GM12873 (cell line): ENCODE measurements around the gene FOXN4.

Experiments
- TF ChIP-seq, protein P1 (sequence below): IDR thresholded peaks from 2 replicates; pipeline ENCODE4 v1.5.1; 2012; ENCODE audit warnings: low read depth, mild to moderate bottlenecking, moderate library complexity, low read length, control low read depth; ENCODE audit not compliant: insufficient read depth; ENCODE audit errors: missing control alignments

FOXN4 gene

GRCh38 chr12:109302358-109302757, 6.7 kb downstream of the FOXN4 start:
- TF ChIP-seq, protein P1, sequence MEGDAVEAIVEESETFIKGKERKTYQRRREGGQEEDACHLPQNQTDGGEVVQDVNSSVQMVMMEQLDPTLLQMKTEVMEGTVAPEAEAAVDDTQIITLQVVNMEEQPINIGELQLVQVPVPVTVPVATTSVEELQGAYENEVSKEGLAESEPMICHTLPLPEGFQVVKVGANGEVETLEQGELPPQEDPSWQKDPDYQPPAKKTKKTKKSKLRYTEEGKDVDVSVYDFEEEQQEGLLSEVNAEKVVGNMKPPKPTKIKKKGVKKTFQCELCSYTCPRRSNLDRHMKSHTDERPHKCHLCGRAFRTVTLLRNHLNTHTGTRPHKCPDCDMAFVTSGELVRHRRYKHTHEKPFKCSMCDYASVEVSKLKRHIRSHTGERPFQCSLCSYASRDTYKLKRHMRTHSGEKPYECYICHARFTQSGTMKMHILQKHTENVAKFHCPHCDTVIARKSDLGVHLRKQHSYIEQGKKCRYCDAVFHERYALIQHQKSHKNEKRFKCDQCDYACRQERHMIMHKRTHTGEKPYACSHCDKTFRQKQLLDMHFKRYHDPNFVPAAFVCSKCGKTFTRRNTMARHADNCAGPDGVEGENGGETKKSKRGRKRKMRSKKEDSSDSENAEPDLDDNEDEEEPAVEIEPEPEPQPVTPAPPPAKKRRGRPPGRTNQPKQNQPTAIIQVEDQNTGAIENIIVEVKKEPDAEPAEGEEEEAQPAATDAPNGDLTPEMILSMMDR = peak; percentile 45

DNA sequence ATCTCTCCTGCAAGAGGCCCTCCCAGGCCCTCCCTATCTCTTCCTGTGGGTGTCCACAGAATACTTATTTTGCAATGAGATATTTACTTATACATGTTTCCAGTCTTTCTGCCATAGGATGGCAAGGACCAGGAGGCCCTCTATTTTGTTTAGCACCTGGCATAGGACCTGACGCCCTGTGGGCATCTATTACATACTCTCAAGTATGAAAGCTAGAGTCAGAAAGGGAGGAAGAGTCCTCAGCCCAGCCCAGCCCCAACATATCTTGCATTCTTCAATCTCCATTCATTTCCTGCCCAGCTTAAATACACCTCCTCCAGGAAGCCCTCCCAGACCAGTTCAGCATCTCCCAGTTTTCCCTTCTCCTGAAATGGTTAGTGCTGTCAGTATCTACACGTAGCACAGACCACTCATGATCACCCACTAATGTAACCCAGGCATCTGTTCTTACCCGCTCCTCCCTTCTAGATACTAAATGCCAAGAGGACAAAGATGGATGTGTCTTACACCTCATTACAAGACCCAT, 7.4 kb downstream of the FOXN4 start:
- TF ChIP-seq, protein P1 = no peak

GRCh38 chr12:109299849-109300248, 9.2 kb downstream of the FOXN4 start:
- TF ChIP-seq, protein P1 = no peak

DNA sequence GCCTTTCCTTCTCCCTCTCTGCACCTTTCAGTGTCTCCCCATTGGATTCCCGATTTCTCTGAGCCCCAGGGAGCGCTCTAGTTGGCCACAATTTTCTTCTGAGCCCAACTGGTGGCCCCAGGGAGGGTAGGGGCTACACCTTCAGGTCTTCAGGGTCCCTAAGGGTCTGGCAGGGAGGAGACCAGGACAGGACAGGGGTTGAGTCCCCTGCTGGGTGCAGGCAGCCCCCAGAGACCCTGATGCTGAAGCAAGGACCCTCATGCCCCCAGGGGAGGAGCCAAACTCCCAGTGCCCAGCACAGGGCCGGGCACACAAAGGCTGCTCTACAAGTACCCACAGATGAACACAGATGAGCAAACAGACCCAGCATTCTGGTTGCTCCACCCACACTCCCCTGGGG, 12.7 kb downstream of the FOXN4 start:
- TF ChIP-seq, protein P1 = no peak

GRCh38 chr12:109295764-109296425, 13.2 kb downstream of the FOXN4 start:
- TF ChIP-seq, protein P1 = no peak

GRCh38 chr12:109294286-109294796, 14.7 kb downstream of the FOXN4 start:
- TF ChIP-seq, protein P1 = no peak

DNA sequence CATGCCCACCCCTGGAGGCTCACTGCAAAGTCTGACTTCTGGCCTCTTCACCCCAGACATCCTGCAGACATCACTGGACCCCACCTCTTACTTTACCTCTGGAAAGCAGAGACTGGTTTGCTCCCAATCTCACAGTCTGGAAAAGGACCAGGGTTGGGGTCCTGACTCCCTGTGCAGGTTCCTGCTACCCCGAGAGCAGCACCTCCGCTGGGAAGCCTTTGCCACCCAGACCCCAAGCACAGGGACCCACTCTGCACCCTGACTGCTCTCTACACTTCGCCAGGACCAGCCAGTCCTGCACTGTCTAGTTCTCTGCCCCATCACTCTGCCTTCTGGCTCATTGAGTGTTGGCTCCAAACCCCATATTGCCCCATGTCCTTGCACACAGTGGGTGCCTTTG, 16.0 kb downstream of the FOXN4 start:
- TF ChIP-seq, protein P1 = no peak
